HG03378 (cell line): ENCODE data around the gene GSTA5.
"Not testable (repeated sequence)": the region's sequence is repeated elsewhere in the genome, so short reads cannot be mapped to it uniquely, and the experiment has no call there.

Experiments
- ATAC-seq: cut with Tn5 transposase; IDR thresholded peaks from one replicate; pipeline ENCODE4 v1.9.1; 2021; ENCODE audit warnings: mild to moderate bottlenecking, moderate library complexity; ENCODE audit not compliant: unreplicated experiment

GSTA5 gene

GRCh38 chr6:52799272-52799671, 41.3 kb downstream of the GSTA5 start:
- ATAC-seq = not testable (repeated sequence)

- ATAC-seq = not testable (repeated sequence)
Measured at GRCh38 chr6:52794366-52794765, 46.2 kb downstream of the GSTA5 start.

- ATAC-seq = no peak
Measured at GRCh38 chr6:52790861-52791260, 49.8 kb downstream of the GSTA5 start.

GRCh38 chr6:52789658-52790057, 51.0 kb downstream of the GSTA5 start:
- not testable (repeated sequence) for ATAC-seq

GRCh38 chr6:52788478-52788877, 52.1 kb downstream of the GSTA5 start:
- no peak for ATAC-seq

- no peak for ATAC-seq
Measured at GRCh38 chr6:52787917-52788316, 52.7 kb downstream of the GSTA5 start.

- no peak for ATAC-seq
Measured at GRCh38 chr6:52786249-52786956, 54.2 kb downstream of the GSTA5 start.

GRCh38 chr6:52782696-52783274, 57.8 kb downstream of the GSTA5 start:
- ATAC-seq = not testable (repeated sequence)

- ATAC-seq = not testable (repeated sequence)
Measured at GRCh38 chr6:52782209-52782608, 58.4 kb downstream of the GSTA5 start.
